Left ventricle myocardium superior (tissue), 1 donor: ENCODE measurements around the gene STAG3. TPM values are rescaled to one million over a fixed set of nuclear protein-coding genes. Genes with fewer than 3 reads are reported as not detected.
A peak's percentile ranks its signal among the peaks of the same experiment; 100 is the strongest.
"Not testable (repeated sequence)": the region's sequence is repeated elsewhere in the genome, so short reads cannot be mapped to it uniquely, and the experiment has no call there.

Experiments used
- ATAC-seq: fragments of 200-7000 bp; cut with Tn5 transposase; one replicate; pipeline ENCODE4 v1.9.1; 2020; ENCODE audit warnings: mild to moderate bottlenecking, moderate library complexity
- DNase-seq: peaks from one replicate; pipeline ENCODE4 v3.0.0-alpha.2; 2020
- intact Hi-C: fragments of 100-400 bp; cut with micrococcal nuclease; formaldehyde crosslinking; loops from one replicate; pipeline ENCODE4 v1.11.0; 2022
- long read RNA-seq: library from polyadenylated mRNA; unstranded; transcript quantifications from one replicate; pipeline ENCODE4 v2.0.0, GENCODE V29; 2021
- total RNA-seq: library from RNA; stranded (reverse); fragmentation: NEBNext Ultra II Directional; extraction: Animal tissue kit (Norgen Biotek cat#: 25700); gene quantifications from one replicate; pipeline ENCODE4 v1.2.1, GENCODE V29; 2021
- donor health status: DM: no; HTN: yes; CAD: no; lungs with severe emphysema.

Gene STAG3, protein sequence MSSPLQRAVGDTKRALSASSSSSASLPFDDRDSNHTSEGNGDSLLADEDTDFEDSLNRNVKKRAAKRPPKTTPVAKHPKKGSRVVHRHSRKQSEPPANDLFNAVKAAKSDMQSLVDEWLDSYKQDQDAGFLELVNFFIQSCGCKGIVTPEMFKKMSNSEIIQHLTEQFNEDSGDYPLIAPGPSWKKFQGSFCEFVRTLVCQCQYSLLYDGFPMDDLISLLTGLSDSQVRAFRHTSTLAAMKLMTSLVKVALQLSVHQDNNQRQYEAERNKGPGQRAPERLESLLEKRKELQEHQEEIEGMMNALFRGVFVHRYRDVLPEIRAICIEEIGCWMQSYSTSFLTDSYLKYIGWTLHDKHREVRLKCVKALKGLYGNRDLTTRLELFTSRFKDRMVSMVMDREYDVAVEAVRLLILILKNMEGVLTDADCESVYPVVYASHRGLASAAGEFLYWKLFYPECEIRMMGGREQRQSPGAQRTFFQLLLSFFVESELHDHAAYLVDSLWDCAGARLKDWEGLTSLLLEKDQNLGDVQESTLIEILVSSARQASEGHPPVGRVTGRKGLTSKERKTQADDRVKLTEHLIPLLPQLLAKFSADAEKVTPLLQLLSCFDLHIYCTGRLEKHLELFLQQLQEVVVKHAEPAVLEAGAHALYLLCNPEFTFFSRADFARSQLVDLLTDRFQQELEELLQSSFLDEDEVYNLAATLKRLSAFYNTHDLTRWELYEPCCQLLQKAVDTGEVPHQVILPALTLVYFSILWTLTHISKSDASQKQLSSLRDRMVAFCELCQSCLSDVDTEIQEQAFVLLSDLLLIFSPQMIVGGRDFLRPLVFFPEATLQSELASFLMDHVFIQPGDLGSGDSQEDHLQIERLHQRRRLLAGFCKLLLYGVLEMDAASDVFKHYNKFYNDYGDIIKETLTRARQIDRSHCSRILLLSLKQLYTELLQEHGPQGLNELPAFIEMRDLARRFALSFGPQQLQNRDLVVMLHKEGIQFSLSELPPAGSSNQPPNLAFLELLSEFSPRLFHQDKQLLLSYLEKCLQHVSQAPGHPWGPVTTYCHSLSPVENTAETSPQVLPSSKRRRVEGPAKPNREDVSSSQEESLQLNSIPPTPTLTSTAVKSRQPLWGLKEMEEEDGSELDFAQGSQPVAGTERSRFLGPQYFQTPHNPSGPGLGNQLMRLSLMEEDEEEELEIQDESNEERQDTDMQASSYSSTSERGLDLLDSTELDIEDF
- total RNA-seq, result 0.74 TPM
- long read RNA-seq, result 0 reads

GRCh38 chr7:100177045-100178001, at the start of gene STAG3, which contains the start of gene GPC2:
TSS of gene STAG3 (plus strand) at chr7:100177918. CDS start at chr7:100180557, 2,639 bp downstream.
TSS of gene GPC2 (minus strand) at chr7:100177381. CDS start at chr7:100177199, 182 bp downstream.
- peak; percentile 97 for ATAC-seq
- peak; percentile 97 for DNase-seq
- intact Hi-C loops, result no loop called here

DNA sequence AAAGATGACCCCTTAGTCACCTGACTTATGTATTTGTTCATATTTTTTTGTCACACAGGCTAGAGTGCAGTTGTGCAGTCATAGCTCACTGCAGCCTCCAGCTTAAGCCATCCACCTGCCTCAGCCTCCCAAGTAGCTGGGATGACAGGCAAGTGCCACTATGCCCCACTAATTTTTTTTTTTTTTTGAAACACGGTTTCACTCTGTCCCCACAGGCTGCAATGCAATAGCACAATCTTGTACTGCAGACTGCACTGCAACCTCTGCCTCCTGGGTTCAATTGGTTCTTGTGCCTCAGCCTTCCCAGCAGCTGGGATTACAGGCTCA, 49.1 kb upstream of the STAG3 start:
- no peak for DNase-seq
- no peak for ATAC-seq
- intact Hi-C loops, result no loop called here

DNA sequence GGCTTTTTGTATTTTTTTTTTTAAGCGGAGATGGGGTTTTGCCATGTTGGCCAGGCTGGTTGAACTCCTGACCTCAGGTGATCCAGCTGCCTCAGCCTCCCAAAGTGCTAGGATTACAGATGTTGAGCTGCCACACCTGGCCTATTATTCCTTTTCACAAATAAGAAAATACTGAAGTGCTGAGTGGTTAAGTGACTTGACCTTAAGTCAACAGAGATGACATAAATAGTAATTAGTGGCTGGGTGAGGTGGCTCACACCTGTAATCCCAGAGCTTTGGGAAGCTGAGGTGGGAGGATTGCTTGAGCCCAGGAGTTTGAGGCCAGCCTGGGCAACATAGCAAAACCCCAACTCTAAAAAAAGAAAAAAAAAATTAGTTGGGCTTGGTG, 47.5 kb upstream of the STAG3 start:
- intact Hi-C loops, ATAC-seq, DNase-seq: not testable (repeated sequence)

- intact Hi-C loops, result no loop called here
- DNase-seq (peak; percentile 86), ATAC-seq (no peak)
Measured at GRCh38 chr7:100130608-100131453, 46.9 kb upstream of the STAG3 start.

DNA sequence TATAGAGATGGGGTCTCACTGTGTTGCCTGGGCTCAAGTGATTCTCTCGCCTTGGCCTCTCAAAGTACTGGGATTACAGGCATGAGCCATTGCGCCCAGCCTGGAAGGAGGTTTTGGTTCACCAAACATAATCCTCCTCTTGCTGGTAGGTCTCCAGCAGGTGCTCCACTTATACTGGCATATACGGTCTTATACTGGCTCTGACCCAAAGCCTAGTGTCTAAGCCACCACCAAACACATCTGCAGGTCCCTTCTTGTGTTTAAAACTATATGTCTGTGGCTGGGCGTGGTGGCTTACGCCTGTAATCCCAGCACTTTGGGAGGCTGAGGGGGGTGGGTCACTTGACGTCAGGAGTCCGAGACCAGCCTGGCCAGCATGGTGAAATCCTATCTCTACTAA, 45.6 kb upstream of the STAG3 start:
- ATAC-seq (no peak), DNase-seq (peak; percentile 12)
- intact Hi-C loops, result no loop called here

- intact Hi-C loops, result no loop called here
- peak; percentile 55 for DNase-seq
- ATAC-seq, result peak; percentile 62
Measured at GRCh38 chr7:100132697-100133151, 45.0 kb upstream of the STAG3 start.

- ATAC-seq (no peak), DNase-seq (peak; percentile 2)
- intact Hi-C loops, result no loop called here
Measured at GRCh38 chr7:100137851-100138760, 39.6 kb upstream of the STAG3 start.

GRCh38 chr7:100141555-100141949, 36.2 kb upstream of the STAG3 start:
- intact Hi-C loops, result no loop called here
- DNase-seq (no peak), ATAC-seq (no peak)

GRCh38 chr7:100142461-100142860, 35.3 kb upstream of the STAG3 start:
- DNase-seq (no peak), ATAC-seq (no peak)
- intact Hi-C loops, result no loop called here

DNA sequence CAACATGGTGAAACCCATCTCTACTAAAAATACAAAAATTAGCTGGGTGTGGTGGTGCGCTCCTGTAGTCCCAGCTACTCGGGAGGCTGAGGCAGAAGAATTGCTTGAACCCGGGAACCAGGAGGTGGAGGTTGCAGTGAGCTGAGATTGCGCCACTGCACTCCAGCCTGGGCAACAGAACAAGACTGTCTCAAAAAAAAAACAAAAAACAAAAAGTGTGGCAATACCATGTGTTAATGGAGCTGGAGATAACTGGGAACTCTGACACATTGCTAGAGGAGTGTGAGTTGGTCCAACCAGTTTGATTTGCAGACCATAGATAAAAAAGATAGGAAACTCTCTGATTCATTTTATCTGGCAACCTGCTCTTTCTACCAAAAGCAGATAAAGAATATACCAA, 31.4 kb upstream of the STAG3 start:
- intact Hi-C loops, ATAC-seq: not testable (repeated sequence)
- DNase-seq, result peak; percentile 3

DNA sequence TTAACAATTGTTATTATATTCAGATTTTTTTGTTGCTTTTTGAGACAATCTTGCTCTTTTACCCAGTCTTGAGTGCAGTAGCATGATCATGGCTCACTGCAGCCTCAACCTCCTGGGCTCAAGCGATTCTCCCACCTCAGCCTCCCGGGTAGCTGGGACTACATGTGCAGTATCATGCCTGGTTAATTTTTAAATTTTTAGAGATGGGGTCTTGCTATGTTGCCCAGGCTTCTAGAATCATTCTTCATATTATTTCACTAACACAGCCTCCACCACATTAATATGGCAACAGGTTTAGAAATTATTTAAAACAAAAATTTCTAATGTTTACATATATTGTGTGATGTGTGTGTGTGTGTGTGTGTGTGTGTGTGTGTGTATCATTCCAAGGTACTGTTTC, 30.4 kb upstream of the STAG3 start:
- no peak for ATAC-seq
- no peak for DNase-seq
- intact Hi-C loops, result no loop called here

- intact Hi-C loops, result no loop called here
- no peak for DNase-seq
- no peak for ATAC-seq
Measured at GRCh38 chr7:100148225-100148558, 29.5 kb upstream of the STAG3 start.

GRCh38 chr7:100148559-100149328, 29.0 kb upstream of the STAG3 start, which contains the start of gene LAMTOR4:
TSS of gene LAMTOR4 (plus strand) at chr7:100148918. CDS start at chr7:100148973, 55 bp downstream.
- ATAC-seq (peak; percentile 99), DNase-seq (peak; percentile 98)
- intact Hi-C loops, result no loop called here

DNA sequence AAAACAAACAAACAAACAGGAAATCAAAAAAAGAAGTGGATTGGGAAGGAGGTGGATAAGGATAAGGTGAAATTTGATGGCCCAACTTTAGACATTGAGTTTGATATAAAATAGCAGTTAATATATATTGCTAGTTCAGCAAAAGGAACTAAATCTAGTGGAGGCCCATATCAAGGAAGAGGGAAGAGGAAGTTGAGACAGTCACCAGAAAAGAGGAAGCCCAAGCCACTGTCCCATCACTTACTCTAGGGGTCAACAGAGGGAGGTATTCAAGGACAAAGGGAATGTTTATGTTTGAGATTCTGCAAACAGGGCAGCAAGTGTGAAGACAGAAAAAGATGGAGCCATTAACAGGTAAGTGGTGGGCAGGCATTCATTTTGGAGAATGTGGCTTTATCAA, 25.3 kb upstream of the STAG3 start:
- intact Hi-C loops, result no loop called here
- no peak for ATAC-seq
- peak; percentile 2 for DNase-seq

DNA sequence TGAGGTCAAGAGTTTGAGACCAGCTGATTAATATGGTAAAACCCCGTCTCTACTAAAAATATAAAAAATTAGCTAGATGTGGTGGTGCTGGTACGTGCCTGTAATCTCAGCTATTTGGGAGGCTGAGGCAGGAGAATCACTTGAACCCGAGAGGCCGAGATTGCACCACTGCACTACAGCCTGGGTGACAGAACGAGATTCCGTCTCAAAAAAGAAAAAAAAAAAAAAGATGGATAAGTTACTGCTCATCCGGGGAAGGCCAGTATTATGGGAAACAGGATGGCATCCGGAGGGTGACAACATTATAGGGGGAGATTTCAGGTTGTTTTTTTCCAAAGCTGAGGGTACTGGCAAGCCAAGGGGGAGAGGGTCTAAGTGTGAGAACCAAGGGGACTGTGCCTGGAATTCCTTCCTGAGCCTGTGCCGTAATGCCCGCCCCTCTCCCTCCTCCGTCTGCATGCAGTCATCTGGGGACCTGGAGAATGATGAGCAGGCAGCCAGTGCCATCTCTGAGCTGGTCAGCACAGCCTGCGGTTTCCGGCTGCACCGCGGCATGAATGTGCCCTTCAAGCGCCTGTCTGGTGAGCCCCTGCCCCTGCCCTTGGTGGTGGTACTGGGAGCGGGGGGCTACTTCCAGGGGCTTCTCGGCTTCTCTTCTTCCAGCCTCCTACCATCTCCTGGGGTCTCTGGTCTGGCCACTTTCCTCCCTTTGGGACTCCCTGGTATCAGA, 24.6 kb upstream of the STAG3 start:
- ATAC-seq, result no peak
- intact Hi-C loops, result no loop called here
- peak; percentile 14 for DNase-seq
